ENCODE data around the gene ELK3. TPM values are rescaled to one million over a fixed set of nuclear protein-coding genes. Genes with fewer than 3 reads are reported as not detected.

The ELK3 gene
- total RNA-seq, 4 donors from 2014 or later, result 8.4 to 12.9 (median 9.5) TPM

- DNase-seq (ENCODE audit: low spot score in 2 of 2), result no peak
- TF ChIP-seq POLR2A (IDR thresholded peaks at IDR 0.05), result no peak
- no peak for TF ChIP-seq CTCF (IDR thresholded peaks at IDR 0.05)
- no peak overlapping the region for H3K4me3 ChIP-seq (ENCODE audit: low read depth, poor library complexity, severe bottlenecking)
- intact Hi-C loops (cut with DNase I; ENCODE audit: low total_unique reads), result no loop called here
These were observed 5.3 kb downstream of the ELK3 start for GRCh38 chr12:96199464-96199863.

GRCh38 chr12:96201272-96202227, 7.4 kb downstream of the ELK3 start:
- TF ChIP-seq POLR2A (IDR thresholded peaks at IDR 0.05) (no peak), CTCF (IDR thresholded peaks at IDR 0.05) (no peak)
- no peak for DNase-seq (ENCODE audit: low spot score in 2 of 2)
- H3K4me3 ChIP-seq (ENCODE audit: low read depth, poor library complexity, severe bottlenecking), result no peak overlapping the region
- WGBS, 2 donors, result 94% methylated on average over 6 of the region's 6 CpGs
- intact Hi-C loops (cut with DNase I; ENCODE audit: low total_unique reads), result no loop called here

- 81 to 88% methylated on average over 5 of the region's 5 CpGs for WGBS, 2 donors
- intact Hi-C loops (cut with DNase I; ENCODE audit: low total_unique reads), result no loop called here
- H3K4me3 ChIP-seq (ENCODE audit: low read depth, poor library complexity, severe bottlenecking), result no peak overlapping the region
- no peak for DNase-seq (ENCODE audit: low spot score in 2 of 2)
- TF ChIP-seq CTCF (IDR thresholded peaks at IDR 0.05), result no peak
- TF ChIP-seq POLR2A (IDR thresholded peaks at IDR 0.05), result no peak
These were observed 10.2 kb downstream of the ELK3 start for GRCh38 chr12:96204381-96204780.

GRCh38 chr12:96205908-96206307, 11.7 kb downstream of the ELK3 start:
- intact Hi-C loops (cut with DNase I; ENCODE audit: low total_unique reads), result no loop called here
- TF ChIP-seq CTCF (IDR thresholded peaks at IDR 0.05), result no peak
- no peak for TF ChIP-seq POLR2A (IDR thresholded peaks at IDR 0.05)

GRCh38 chr12:96206936-96207662, 12.9 kb downstream of the ELK3 start:
- 71 to 84% methylated on average over 4 of the region's 4 CpGs for WGBS, 2 donors
- intact Hi-C loops (cut with DNase I; ENCODE audit: low total_unique reads), result no loop called here
- no peak overlapping the region for H3K4me3 ChIP-seq (ENCODE audit: low read depth, poor library complexity, severe bottlenecking)
- no peak for DNase-seq (ENCODE audit: low spot score in 2 of 2)
- TF ChIP-seq POLR2A (IDR thresholded peaks at IDR 0.05), result no peak
- no peak for TF ChIP-seq CTCF (IDR thresholded peaks at IDR 0.05)

More at GRCh38 chr12:96205908-96206307, 11.7 kb downstream of the ELK3 start:
- 68 to 80% methylated on average over 3 of the region's 3 CpGs for WGBS, 2 donors
- H3K4me3 ChIP-seq (ENCODE audit: low read depth, poor library complexity, severe bottlenecking), result no peak overlapping the region
- DNase-seq (ENCODE audit: low spot score in 2 of 2), result no peak

Data from lower leg skin (tissue), 4 donors.